ENCODE data around the gene IL1R1.

- no peak for TF ChIP-seq EZH2 (IDR thresholded peaks at IDR 0.05; ENCODE audit: borderline replicate concordance, low read length)
- TF ChIP-seq, protein P1, sequence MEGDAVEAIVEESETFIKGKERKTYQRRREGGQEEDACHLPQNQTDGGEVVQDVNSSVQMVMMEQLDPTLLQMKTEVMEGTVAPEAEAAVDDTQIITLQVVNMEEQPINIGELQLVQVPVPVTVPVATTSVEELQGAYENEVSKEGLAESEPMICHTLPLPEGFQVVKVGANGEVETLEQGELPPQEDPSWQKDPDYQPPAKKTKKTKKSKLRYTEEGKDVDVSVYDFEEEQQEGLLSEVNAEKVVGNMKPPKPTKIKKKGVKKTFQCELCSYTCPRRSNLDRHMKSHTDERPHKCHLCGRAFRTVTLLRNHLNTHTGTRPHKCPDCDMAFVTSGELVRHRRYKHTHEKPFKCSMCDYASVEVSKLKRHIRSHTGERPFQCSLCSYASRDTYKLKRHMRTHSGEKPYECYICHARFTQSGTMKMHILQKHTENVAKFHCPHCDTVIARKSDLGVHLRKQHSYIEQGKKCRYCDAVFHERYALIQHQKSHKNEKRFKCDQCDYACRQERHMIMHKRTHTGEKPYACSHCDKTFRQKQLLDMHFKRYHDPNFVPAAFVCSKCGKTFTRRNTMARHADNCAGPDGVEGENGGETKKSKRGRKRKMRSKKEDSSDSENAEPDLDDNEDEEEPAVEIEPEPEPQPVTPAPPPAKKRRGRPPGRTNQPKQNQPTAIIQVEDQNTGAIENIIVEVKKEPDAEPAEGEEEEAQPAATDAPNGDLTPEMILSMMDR (IDR thresholded peaks at IDR 0.05; ENCODE audit: low read length): no peak
Measured at GRCh38 chr2:102217032-102217431, 74.5 kb downstream of the IL1R1 start.

Measured in OCI-LY1 (cell line).